ENCODE data around the gene ADORA2B. TPM values are rescaled to one million over a fixed set of nuclear protein-coding genes. Genes with fewer than 3 reads are reported as not detected.

ADORA2B gene
- total RNA-seq, 1 donor from 2014 or later, result 0.32 TPM

- H3K9me3 Mint-ChIP-seq (ENCODE audit: unreplicated experiment), result peaks cover 4% of the 10 kb centered on the region
- no peak overlapping the region for H3K27ac Mint-ChIP-seq (ENCODE audit: unreplicated experiment)
These were observed 32.4 kb upstream of the ADORA2B start for GRCh38 chr17:15912416-15912955.

GRCh38 chr17:15913826-15914225 lies 31.1 kb upstream of the ADORA2B start:
- no peak overlapping the region for H3K27ac Mint-ChIP-seq (ENCODE audit: unreplicated experiment)
- no peak for DNase-seq
- H3K4me1 Mint-ChIP-seq (ENCODE audit: low read depth, unreplicated experiment), result no peaks in the 10 kb centered on the region
- peaks cover 4% of the 10 kb centered on the region for H3K9me3 Mint-ChIP-seq (ENCODE audit: unreplicated experiment)
- no peaks in the 10 kb centered on the region for H3K36me3 Mint-ChIP-seq (ENCODE audit: unreplicated experiment)
- H3K27me3 Mint-ChIP-seq (ENCODE audit: unreplicated experiment), result peaks cover 12% of the 10 kb centered on the region
- TF ChIP-seq CTCF (IDR thresholded peaks at IDR 0.05; ENCODE audit: partially characterized antibody, unreplicated experiment), result no peak
- no peak overlapping the region for H3K4me3 Mint-ChIP-seq (ENCODE audit: unreplicated experiment)

More at GRCh38 chr17:15912416-15912955, 32.4 kb upstream of the ADORA2B start:
- no peaks in the 10 kb centered on the region for H3K4me1 Mint-ChIP-seq (ENCODE audit: low read depth, unreplicated experiment)
- no peak overlapping the region for H3K4me3 Mint-ChIP-seq (ENCODE audit: unreplicated experiment)
- DNase-seq, result no peak
- H3K36me3 Mint-ChIP-seq (ENCODE audit: unreplicated experiment), result no peaks in the 10 kb centered on the region
- H3K27me3 Mint-ChIP-seq (ENCODE audit: unreplicated experiment), result peaks cover 10% of the 10 kb centered on the region
- no peak for TF ChIP-seq CTCF (IDR thresholded peaks at IDR 0.05; ENCODE audit: partially characterized antibody, unreplicated experiment)

GRCh38 chr17:15914400-15915170 lies 30.3 kb upstream of the ADORA2B start:
- H3K9me3 Mint-ChIP-seq (ENCODE audit: unreplicated experiment), result peaks cover 4% of the 10 kb centered on the region
- TF ChIP-seq CTCF (IDR thresholded peaks at IDR 0.05; ENCODE audit: partially characterized antibody, unreplicated experiment), result no peak
- H3K36me3 Mint-ChIP-seq (ENCODE audit: unreplicated experiment), result no peaks in the 10 kb centered on the region
- no peak overlapping the region for H3K27ac Mint-ChIP-seq (ENCODE audit: unreplicated experiment)
- DNase-seq, result no peak
- no peak overlapping the region for H3K4me3 Mint-ChIP-seq (ENCODE audit: unreplicated experiment)
- H3K4me1 Mint-ChIP-seq (ENCODE audit: low read depth, unreplicated experiment), result no peaks in the 10 kb centered on the region
- H3K27me3 Mint-ChIP-seq (ENCODE audit: unreplicated experiment), result peaks cover 12% of the 10 kb centered on the region

GRCh38 chr17:15915961-15916360 lies 29.0 kb upstream of the ADORA2B start:
- Mint-ChIP-seq H3K4me3 (ENCODE audit: unreplicated experiment) (no peak overlapping the region), H3K4me1 (ENCODE audit: low read depth, unreplicated experiment) (no peaks in the 10 kb centered on the region), H3K36me3 (ENCODE audit: unreplicated experiment) (no peaks in the 10 kb centered on the region), H3K9me3 (ENCODE audit: unreplicated experiment) (peaks cover 6% of the 10 kb centered on the region), H3K27ac (ENCODE audit: unreplicated experiment) (no peak overlapping the region), H3K27me3 (ENCODE audit: unreplicated experiment) (peaks cover 12% of the 10 kb centered on the region)
- TF ChIP-seq CTCF (IDR thresholded peaks at IDR 0.05; ENCODE audit: partially characterized antibody, unreplicated experiment), result no peak
- DNase-seq, result no peak

DNA sequence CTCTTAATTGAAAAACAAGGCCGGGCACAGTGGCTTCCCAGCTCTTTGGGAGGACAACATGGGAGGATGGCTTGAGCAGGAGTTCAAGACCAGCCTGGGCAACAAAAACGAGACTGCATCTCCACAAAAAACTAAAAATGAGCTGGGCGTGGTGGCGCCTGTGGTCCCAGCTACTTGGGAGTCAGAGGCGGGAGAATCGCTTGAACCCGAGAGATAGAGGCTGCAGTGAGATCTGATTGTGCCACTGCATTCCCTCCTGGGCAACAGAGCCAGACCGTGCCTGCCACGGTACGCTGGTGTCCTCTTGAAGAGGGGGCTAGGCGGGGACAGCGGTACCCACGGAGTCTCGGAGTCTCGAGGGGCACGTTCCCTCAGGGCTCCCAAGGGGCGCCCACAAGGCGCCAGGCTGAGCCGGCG lies 27.9 kb upstream of the ADORA2B start:
- Mint-ChIP-seq H3K27ac (ENCODE audit: unreplicated experiment) (no peak overlapping the region), H3K36me3 (ENCODE audit: unreplicated experiment) (no peaks in the 10 kb centered on the region), H3K9me3 (ENCODE audit: unreplicated experiment) (peaks cover 2% of the 10 kb centered on the region), H3K4me3 (ENCODE audit: unreplicated experiment) (no peak overlapping the region), H3K4me1 (ENCODE audit: low read depth, unreplicated experiment) (no peaks in the 10 kb centered on the region), H3K27me3 (ENCODE audit: unreplicated experiment) (peaks cover 12% of the 10 kb centered on the region)
- no peak for DNase-seq
- no peak for TF ChIP-seq CTCF (IDR thresholded peaks at IDR 0.05; ENCODE audit: partially characterized antibody, unreplicated experiment)

Data from glutamatergic neuron (in vitro differentiated cells).